VCaP (cell line): ENCODE measurements around the gene SLC38A11.

Source experiments
- H3K27ac ChIP-seq: fragments of 450-650 bp; 2 replicates; pipeline ENCODE4 v1.5.1; 2017
- CTCF ChIP-seq: fragments of 450-650 bp; conservative IDR thresholded peaks from 2 replicates; pipeline ENCODE4 v1.5.1; 2017; ENCODE audit warnings: mild to moderate bottlenecking, moderate library complexity

SLC38A11 gene

GRCh38 chr2:164915566-164915965 is 39.8 kb downstream of the SLC38A11 start:
- H3K27ac ChIP-seq: no peak overlapping the region
- no peak for TF ChIP-seq CTCF

GRCh38 chr2:164913640-164914350 is 41.5 kb downstream of the SLC38A11 start:
- peak; percentile 64 for TF ChIP-seq CTCF
- H3K27ac ChIP-seq: peak overlapping the region; percentile 80

GRCh38 chr2:164913011-164913410 is 42.3 kb downstream of the SLC38A11 start:
- peak overlapping the region; percentile 80 for H3K27ac ChIP-seq

GRCh38 chr2:164911832-164912231 is 43.5 kb downstream of the SLC38A11 start:
- TF ChIP-seq CTCF: no peak
- peak overlapping the region; percentile 80; the same call in 1 of the 2 replicates for H3K27ac ChIP-seq

More at GRCh38 chr2:164913011-164913410, 42.3 kb downstream of the SLC38A11 start:
- TF ChIP-seq CTCF: no peak

- no peak for TF ChIP-seq CTCF
- H3K27ac ChIP-seq: peak overlapping the region; percentile 80
Measured at GRCh38 chr2:164910101-164910899, 45.0 kb downstream of the SLC38A11 start.

GRCh38 chr2:164906947-164907346 is 48.4 kb downstream of the SLC38A11 start:
- H3K27ac ChIP-seq: no peak overlapping the region
- no peak for TF ChIP-seq CTCF

GRCh38 chr2:164905307-164905706 is 50.0 kb downstream of the SLC38A11 start:
- H3K27ac ChIP-seq: no peak overlapping the region
- no peak for TF ChIP-seq CTCF
